Pulmonary artery endothelial cell (primary cell): ENCODE data around the gene GLUL. TPM values are rescaled to one million over a fixed set of nuclear protein-coding genes. Genes with fewer than 3 reads are reported as not detected.

Experiments
- total RNA-seq: library from RNA; depleted of rRNA; stranded (reverse); fragments of >200 nt; gene quantifications from 2 replicates; pipeline ENCODE4 v1.2.3, GENCODE V29; 2014

GLUL gene
- total RNA-seq, 1 donor from 2014 or later: 303 TPM

Other genes with a start within 250 kb of the GLUL start
- gene TEDDM1, start 8.9 kb upstream of the GLUL start, total RNA-seq: not detected in 2 replicates
- gene RGSL1, start 58.4 kb upstream of the GLUL start, total RNA-seq: not detected in 2 replicates
- 2.2 and 5.0 TPM in 2 replicates for gene RNASEL, start 197.5 kb upstream of the GLUL start, total RNA-seq
- under 0.01 TPM in 1 of 2 replicates, not detected in the other for gene RGS16, start 212.6 kb upstream of the GLUL start, total RNA-seq